ENCODE results near the gene RANBP17.
"Not testable (repeated sequence)": the region's sequence is repeated elsewhere in the genome, so short reads cannot be mapped to it uniquely, and the experiment has no call there.

RANBP17 gene

DNA sequence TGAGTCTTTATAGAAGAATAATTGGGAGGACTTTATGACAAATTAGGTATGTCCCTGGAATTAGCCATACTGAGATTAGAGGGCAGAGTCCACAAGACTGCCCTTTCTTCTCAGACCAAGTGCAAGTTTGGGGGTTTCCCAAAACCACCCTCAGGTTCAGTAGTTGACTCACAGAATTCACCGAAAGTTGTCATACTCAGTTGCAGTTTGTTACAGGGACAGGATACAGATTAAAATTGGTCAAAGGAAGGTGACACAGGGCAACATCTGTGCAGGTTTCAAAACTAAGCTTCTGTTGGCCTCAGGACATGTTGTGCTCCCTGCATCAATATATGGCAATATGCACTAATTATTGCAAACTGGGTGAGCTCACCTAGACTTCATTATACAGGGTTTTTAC, 3.8 kb downstream of the RANBP17 start:
- Histone ChIP-seq H3K27ac (ENCODE audit: low read length) (no peak overlapping the region), H3K36me3 (replicated peaks; ENCODE audit: insufficient read depth, low read length) (no peaks in the 10 kb centered on the region), H3F3A (ENCODE audit: insufficient read depth, low read length) (peaks cover 16% of the 10 kb centered on the region), H3K9ac (ENCODE audit: low read length) (no peak overlapping the region), H3K9me2 (replicated peaks; ENCODE audit: insufficient read depth, low read length) (no peaks in the 10 kb centered on the region), H2AFZ (ENCODE audit: low read length) (no peak overlapping the region), H3K9me3 (replicated peaks; ENCODE audit: insufficient read depth, low read length) (no peaks in the 10 kb centered on the region), H3K27me3 (replicated peaks; ENCODE audit: insufficient read depth, low read length) (no peaks in the 10 kb centered on the region), H4K20me1 (ENCODE audit: insufficient read depth, low read length) (no peaks in the 10 kb centered on the region), H3K79me2 (ENCODE audit: low read length) (no peaks in the 10 kb centered on the region), H3K4me3 (ENCODE audit: low read length) (no peak overlapping the region), H3K4me2 (ENCODE audit: low read depth, low read length) (peak overlapping the region; percentile 6; the same call in 1 of the 2 replicates), H3K4me1 (ENCODE audit: low read length) (peaks cover 22% of the 10 kb centered on the region)
- DNase-seq, result peak; percentile 85
- TF ChIP-seq, protein P1, sequence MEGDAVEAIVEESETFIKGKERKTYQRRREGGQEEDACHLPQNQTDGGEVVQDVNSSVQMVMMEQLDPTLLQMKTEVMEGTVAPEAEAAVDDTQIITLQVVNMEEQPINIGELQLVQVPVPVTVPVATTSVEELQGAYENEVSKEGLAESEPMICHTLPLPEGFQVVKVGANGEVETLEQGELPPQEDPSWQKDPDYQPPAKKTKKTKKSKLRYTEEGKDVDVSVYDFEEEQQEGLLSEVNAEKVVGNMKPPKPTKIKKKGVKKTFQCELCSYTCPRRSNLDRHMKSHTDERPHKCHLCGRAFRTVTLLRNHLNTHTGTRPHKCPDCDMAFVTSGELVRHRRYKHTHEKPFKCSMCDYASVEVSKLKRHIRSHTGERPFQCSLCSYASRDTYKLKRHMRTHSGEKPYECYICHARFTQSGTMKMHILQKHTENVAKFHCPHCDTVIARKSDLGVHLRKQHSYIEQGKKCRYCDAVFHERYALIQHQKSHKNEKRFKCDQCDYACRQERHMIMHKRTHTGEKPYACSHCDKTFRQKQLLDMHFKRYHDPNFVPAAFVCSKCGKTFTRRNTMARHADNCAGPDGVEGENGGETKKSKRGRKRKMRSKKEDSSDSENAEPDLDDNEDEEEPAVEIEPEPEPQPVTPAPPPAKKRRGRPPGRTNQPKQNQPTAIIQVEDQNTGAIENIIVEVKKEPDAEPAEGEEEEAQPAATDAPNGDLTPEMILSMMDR (IDR thresholded peaks at IDR 0.05; ENCODE audit: low read length), result no peak
- no peak for TF ChIP-seq EZH2 (optimal IDR thresholded peaks at IDR 0.05; ENCODE audit: low read depth, low read length)
- no peak for TF ChIP-seq EZH2phosphoT487 (IDR thresholded peaks at IDR 0.05; ENCODE audit: low read length)

DNA sequence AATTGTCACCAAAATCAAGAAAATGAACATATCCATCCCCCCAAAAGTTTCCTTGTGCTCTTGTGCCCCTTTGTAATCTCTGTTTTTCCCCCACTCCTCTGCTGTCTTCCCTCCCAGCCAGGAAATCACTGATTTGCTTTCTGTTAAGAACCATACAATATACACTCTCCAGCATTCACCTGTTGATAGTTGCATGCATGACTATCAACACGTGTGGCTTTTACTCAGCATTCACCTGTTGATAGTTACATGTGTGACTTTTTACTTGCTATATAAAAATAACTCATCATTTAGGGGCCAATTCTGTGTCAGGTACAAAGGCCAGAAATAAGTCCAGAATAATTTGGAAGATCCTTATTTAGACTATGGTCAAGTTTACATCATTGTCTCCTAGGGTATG, 6.0 kb downstream of the RANBP17 start:
- Histone ChIP-seq H3F3A (ENCODE audit: insufficient read depth, low read length) (peaks cover 16% of the 10 kb centered on the region), H3K9ac (ENCODE audit: low read length) (no peak overlapping the region), H3K36me3 (replicated peaks; ENCODE audit: insufficient read depth, low read length) (no peaks in the 10 kb centered on the region), H3K4me3 (ENCODE audit: low read length) (no peak overlapping the region), H2AFZ (ENCODE audit: low read length) (no peak overlapping the region), H3K4me1 (ENCODE audit: low read length) (peaks cover 22% of the 10 kb centered on the region), H3K9me2 (replicated peaks; ENCODE audit: insufficient read depth, low read length) (no peaks in the 10 kb centered on the region), H3K79me2 (ENCODE audit: low read length) (no peaks in the 10 kb centered on the region), H4K20me1 (ENCODE audit: insufficient read depth, low read length) (no peaks in the 10 kb centered on the region), H3K27ac (ENCODE audit: low read length) (no peak overlapping the region), H3K9me3 (replicated peaks; ENCODE audit: insufficient read depth, low read length) (no peaks in the 10 kb centered on the region), H3K4me2 (ENCODE audit: low read depth, low read length) (no peak overlapping the region), H3K27me3 (replicated peaks; ENCODE audit: insufficient read depth, low read length) (no peaks in the 10 kb centered on the region; the same call in 1 of the 2 replicates)
- TF ChIP-seq EZH2 (optimal IDR thresholded peaks at IDR 0.05; ENCODE audit: low read depth, low read length) (no peak), EZH2phosphoT487 (IDR thresholded peaks at IDR 0.05; ENCODE audit: low read length) (no peak)
- TF ChIP-seq, protein P1 (IDR thresholded peaks at IDR 0.05; ENCODE audit: low read length), result no peak
- no peak for DNase-seq

DNA sequence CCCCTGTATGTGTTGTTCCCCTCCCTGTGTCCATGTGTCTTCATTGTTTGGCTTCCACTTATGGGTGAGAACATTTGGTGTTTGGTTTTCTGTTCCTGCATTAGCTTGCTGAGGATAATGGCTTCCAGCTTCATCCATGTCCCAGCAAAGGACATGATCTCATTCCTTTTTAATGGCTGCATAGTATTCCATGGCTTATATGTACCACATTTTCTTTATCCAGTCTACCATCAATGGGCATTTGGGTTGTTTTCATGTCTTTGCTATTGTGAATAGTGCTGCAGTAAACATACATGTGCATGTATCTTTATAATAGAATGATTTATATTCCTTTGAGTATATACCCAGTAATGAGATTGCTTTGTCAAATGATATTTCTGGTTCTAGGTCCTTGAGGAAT, 8.6 kb downstream of the RANBP17 start:
- not testable (repeated sequence) for H2AFZ ChIP-seq (ENCODE audit: low read length); H3K27ac ChIP-seq (ENCODE audit: low read length); H3K27me3 ChIP-seq (replicated peaks; ENCODE audit: insufficient read depth, low read length); H3K9me2 ChIP-seq (replicated peaks; ENCODE audit: insufficient read depth, low read length); H4K20me1 ChIP-seq (ENCODE audit: insufficient read depth, low read length); H3K36me3 ChIP-seq (replicated peaks; ENCODE audit: insufficient read depth, low read length); H3K79me2 ChIP-seq (ENCODE audit: low read length); H3K4me2 ChIP-seq (ENCODE audit: low read depth, low read length); H3K9me3 ChIP-seq (replicated peaks; ENCODE audit: insufficient read depth, low read length); H3K4me3 ChIP-seq (ENCODE audit: low read length); H3K9ac ChIP-seq (ENCODE audit: low read length); DNase-seq
- Histone ChIP-seq H3K4me1 (ENCODE audit: low read length) (peaks cover 28% of the 10 kb centered on the region), H3F3A (ENCODE audit: insufficient read depth, low read length) (peaks cover 23% of the 10 kb centered on the region)

DNA sequence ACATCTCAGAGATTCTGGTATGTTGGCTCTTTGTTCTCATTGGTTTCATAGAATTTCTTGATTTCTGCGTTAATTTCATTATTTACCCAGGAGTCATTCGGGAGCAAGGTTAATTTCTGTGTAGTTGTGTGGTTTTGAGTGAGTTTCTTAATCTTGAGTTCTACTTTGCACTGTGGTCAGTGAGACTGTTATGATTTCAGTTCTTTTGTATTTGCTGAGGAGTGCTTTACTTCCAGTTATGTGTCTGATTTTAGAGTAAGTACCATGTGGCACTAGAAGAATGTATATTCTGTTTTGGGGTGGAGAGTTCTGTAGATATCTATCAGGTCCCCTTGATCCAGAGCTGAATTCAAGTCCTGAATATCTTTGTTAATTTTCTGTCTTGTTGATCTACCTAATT, 12.2 kb downstream of the RANBP17 start:
- Histone ChIP-seq H3K4me3 (ENCODE audit: low read length) (no peak overlapping the region), H3K36me3 (replicated peaks; ENCODE audit: insufficient read depth, low read length) (no peaks in the 10 kb centered on the region), H3K27ac (ENCODE audit: low read length) (peak overlapping the region; percentile 1; the same call in 1 of the 2 replicates), H3K9ac (ENCODE audit: low read length) (no peak overlapping the region), H3K4me1 (ENCODE audit: low read length) (peaks cover 27% of the 10 kb centered on the region), H3F3A (ENCODE audit: insufficient read depth, low read length) (peaks cover 21% of the 10 kb centered on the region), H3K9me3 (replicated peaks; ENCODE audit: insufficient read depth, low read length) (no peaks in the 10 kb centered on the region), H3K9me2 (replicated peaks; ENCODE audit: insufficient read depth, low read length) (no peaks in the 10 kb centered on the region), H3K27me3 (replicated peaks; ENCODE audit: insufficient read depth, low read length) (no peaks in the 10 kb centered on the region; the same call in 1 of the 2 replicates), H3K79me2 (ENCODE audit: low read length) (no peaks in the 10 kb centered on the region), H4K20me1 (ENCODE audit: insufficient read depth, low read length) (no peaks in the 10 kb centered on the region), H3K4me2 (ENCODE audit: low read depth, low read length) (peak overlapping the region; percentile 23; the same call in 1 of the 2 replicates), H2AFZ (ENCODE audit: low read length) (no peak overlapping the region)
- TF ChIP-seq EZH2phosphoT487 (IDR thresholded peaks at IDR 0.05; ENCODE audit: low read length) (no peak), EZH2 (optimal IDR thresholded peaks at IDR 0.05; ENCODE audit: low read depth, low read length) (no peak)
- TF ChIP-seq, protein P1 (IDR thresholded peaks at IDR 0.05; ENCODE audit: low read length), result no peak
- DNase-seq, result peak; percentile 73

Data from MM.1S (cell line).